ENCODE measurements around the gene ANKRD13A.
"Not testable (repeated sequence)": the region's sequence is repeated elsewhere in the genome, so short reads cannot be mapped to it uniquely, and the experiment has no call there.

Gene ANKRD13A

GRCh38 chr12:110058875-110059615, 59.8 kb downstream of the ANKRD13A start:
- Histone ChIP-seq H3K4me3 (replicated peaks; ENCODE audit: low read depth, low read length) (no peak overlapping the region), H3K27me3 (replicated peaks; ENCODE audit: control insufficient read depth, insufficient read depth, low read length) (no peaks in the 10 kb centered on the region), H3K36me3 (ENCODE audit: control insufficient read depth, insufficient read depth, low read length) (no peaks in the 10 kb centered on the region)
- TF ChIP-seq CTCF (IDR thresholded peaks at IDR 0.05; ENCODE audit: insufficient read depth, low read length, poor library complexity, severe bottlenecking): no peak
- DNase-seq (ENCODE audit: extremely low read depth, insufficient read length): no peak

DNA sequence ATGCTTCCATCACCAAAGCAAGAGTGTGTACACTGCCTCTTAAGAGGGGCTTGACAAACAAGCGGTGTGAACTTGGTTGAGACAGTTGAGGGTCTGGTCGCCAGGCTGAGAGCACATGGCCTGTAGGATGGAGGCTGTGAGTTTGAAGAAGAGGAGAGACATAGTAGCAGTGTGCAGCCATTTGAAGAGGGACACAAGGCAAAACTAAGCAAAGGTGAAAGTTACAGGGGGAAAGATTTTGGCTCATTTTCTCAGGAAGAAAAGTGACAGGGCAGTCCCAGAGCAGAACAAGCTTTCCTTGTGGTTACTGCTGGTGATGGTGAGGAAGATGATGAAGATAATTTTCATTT, 60.4 kb downstream of the ANKRD13A start:
- H3K27me3 ChIP-seq (replicated peaks; ENCODE audit: control insufficient read depth, insufficient read depth, low read length): no peaks in the 10 kb centered on the region
- no peak for DNase-seq (ENCODE audit: extremely low read depth, insufficient read length)
- TF ChIP-seq CTCF (IDR thresholded peaks at IDR 0.05; ENCODE audit: insufficient read depth, low read length, poor library complexity, severe bottlenecking): no peak

GRCh38 chr12:110062241-110062640, 63.0 kb downstream of the ANKRD13A start:
- Histone ChIP-seq H3K27me3 (replicated peaks; ENCODE audit: control insufficient read depth, insufficient read depth, low read length) (no peaks in the 10 kb centered on the region), H3K4me3 (replicated peaks; ENCODE audit: low read depth, low read length) (no peak overlapping the region), H3K36me3 (ENCODE audit: control insufficient read depth, insufficient read depth, low read length) (no peaks in the 10 kb centered on the region)
- no peak for TF ChIP-seq CTCF (IDR thresholded peaks at IDR 0.05; ENCODE audit: insufficient read depth, low read length, poor library complexity, severe bottlenecking)
- no peak for DNase-seq (ENCODE audit: extremely low read depth, insufficient read length)

More for the DNA sequence above, 60.4 kb downstream of the ANKRD13A start:
- Histone ChIP-seq H3K36me3 (ENCODE audit: control insufficient read depth, insufficient read depth, low read length) (no peaks in the 10 kb centered on the region), H3K4me3 (replicated peaks; ENCODE audit: low read depth, low read length) (no peak overlapping the region)

DNA sequence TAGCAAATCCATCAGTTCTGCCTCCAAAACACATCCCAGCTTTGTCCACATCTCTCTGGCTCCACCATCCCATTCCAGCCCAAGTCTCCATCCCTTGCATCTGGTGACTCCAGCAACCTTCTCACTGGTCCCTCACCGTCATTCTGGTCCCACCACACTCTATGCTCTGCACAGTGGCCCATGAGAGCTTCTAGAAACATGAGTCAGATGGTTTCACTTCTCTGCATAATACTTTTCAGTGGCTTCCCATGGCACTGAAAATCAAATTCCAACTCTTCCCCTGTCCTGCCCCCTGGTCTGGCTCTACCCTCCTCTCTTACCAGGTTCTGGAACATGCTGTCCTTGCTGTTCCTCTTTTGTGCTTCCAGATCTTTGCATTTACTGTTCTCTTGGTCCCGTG, 66.3 kb downstream of the ANKRD13A start:
- Histone ChIP-seq H3K4me3 (replicated peaks; ENCODE audit: low read depth, low read length) (no peak overlapping the region), H3K27me3 (replicated peaks; ENCODE audit: control insufficient read depth, insufficient read depth, low read length) (no peaks in the 10 kb centered on the region), H3K36me3 (ENCODE audit: control insufficient read depth, insufficient read depth, low read length) (no peaks in the 10 kb centered on the region)
- no peak for TF ChIP-seq CTCF (IDR thresholded peaks at IDR 0.05; ENCODE audit: insufficient read depth, low read length, poor library complexity, severe bottlenecking)
- no peak for DNase-seq (ENCODE audit: extremely low read depth, insufficient read length)

DNA sequence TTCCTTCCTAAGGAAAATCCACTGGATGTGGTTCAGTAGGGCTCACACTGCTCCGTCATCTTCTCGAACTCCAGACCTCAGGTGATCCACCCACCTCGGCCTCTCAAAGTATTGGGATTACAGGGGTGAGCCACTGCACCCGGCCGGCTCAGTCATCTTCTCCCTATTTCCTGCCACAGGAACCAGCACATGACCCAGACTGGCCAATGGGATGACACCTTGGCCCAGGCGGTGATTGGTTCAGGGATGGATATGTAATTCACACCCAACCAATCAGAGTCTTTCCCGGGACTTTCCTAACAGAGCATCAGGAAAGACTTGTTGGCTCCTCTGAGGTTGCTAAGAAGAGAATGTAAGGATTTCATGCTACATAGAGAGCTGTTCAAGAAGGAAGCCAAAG, 68.3 kb downstream of the ANKRD13A start:
- TF ChIP-seq CTCF (IDR thresholded peaks at IDR 0.05; ENCODE audit: insufficient read depth, low read length, poor library complexity, severe bottlenecking): no peak
- H3K27me3 ChIP-seq (replicated peaks; ENCODE audit: control insufficient read depth, insufficient read depth, low read length): no peaks in the 10 kb centered on the region
- no peak overlapping the region for H3K4me3 ChIP-seq (replicated peaks; ENCODE audit: low read depth, low read length)
- DNase-seq (ENCODE audit: extremely low read depth, insufficient read length): no peak
- H3K36me3 ChIP-seq (ENCODE audit: control insufficient read depth, insufficient read depth, low read length): no peaks in the 10 kb centered on the region

GRCh38 chr12:110068115-110068514, 68.9 kb downstream of the ANKRD13A start:
- not testable (repeated sequence) for H3K4me3 ChIP-seq (replicated peaks; ENCODE audit: low read depth, low read length); DNase-seq (ENCODE audit: extremely low read depth, insufficient read length); H3K36me3 ChIP-seq (ENCODE audit: control insufficient read depth, insufficient read depth, low read length); H3K27me3 ChIP-seq (replicated peaks; ENCODE audit: control insufficient read depth, insufficient read depth, low read length)
